Stimulated activated memory B cell treated with anti-CD40 and anti-IgM and Interleukin-4, amounts not matched to agents 10 μg/mL and 1 μg/mL and 100 μg/mL, for 72 hours (primary cell): Measurements from ENCODE around the gene SLC1A3.
"Not testable (repeated sequence)": the region's sequence is repeated elsewhere in the genome, so short reads cannot be mapped to it uniquely, and the experiment has no call there.

Source experiments
- ATAC-seq: fragments of 150-1000 bp; cut with Tn5 transposase; 2 replicates; pipeline ENCODE4 v1.10.0; 2021
- H3K27ac Mint-ChIP-seq: one replicate; pipeline ENCODE4 v1.8.0; 2022; ENCODE audit warnings: mild to moderate bottlenecking, mixed read lengths
- H3K27me3 Mint-ChIP-seq: one replicate; pipeline ENCODE4 v1.8.0; 2022; ENCODE audit warnings: mixed read lengths
- H3K36me3 Mint-ChIP-seq: one replicate; pipeline ENCODE4 v1.8.0; 2022; ENCODE audit warnings: mixed read lengths
- H3K4me1 Mint-ChIP-seq: one replicate; pipeline ENCODE4 v1.8.0; 2022; ENCODE audit warnings: mixed read lengths
- H3K4me3 Mint-ChIP-seq: one replicate; pipeline ENCODE4 v1.8.0; 2022; ENCODE audit warnings: mild to moderate bottlenecking, moderate library complexity, mixed read lengths
- H3K9me3 Mint-ChIP-seq: one replicate; pipeline ENCODE4 v1.8.0; 2022; ENCODE audit warnings: mixed read lengths

The SLC1A3 gene

DNA sequence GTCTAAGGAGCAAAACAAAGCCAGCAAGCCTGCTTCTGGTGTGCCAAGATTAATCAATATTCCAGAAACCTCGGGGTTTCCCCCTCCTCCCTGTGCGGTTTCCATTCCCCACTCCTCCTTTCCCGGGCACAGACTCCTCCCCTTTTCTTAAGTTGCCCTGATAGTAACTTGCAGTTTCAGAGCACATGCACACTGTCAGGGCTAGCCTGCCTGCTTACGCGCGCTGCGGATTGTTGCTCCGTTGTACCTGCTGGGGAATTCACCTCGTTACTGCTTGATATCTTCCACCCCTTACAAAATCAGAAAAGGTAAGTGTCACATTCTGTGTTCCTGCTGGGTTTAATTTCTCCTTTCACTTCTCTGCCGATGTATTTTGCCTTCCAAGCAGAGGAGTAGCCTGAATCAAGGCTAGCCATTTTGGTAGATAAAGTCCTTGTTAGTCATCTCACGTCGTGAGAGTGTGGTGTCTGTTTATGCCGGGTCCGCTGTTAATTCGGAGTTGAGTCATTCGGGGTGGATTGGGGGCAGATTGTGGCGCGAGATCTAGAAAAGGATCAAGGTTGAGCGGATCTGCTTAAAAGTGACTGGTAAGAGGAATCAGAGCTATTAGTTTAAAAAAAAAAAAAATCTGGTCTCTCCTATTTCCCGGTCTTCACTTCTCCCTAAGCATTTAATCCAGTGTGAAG lies at the start of gene SLC1A3:
TSS of gene SLC1A3 (plus strand) at position 179 of the 686 bp plus-strand sequence. CDS start 1,818 bp downstream, outside the sequence.
- Mint-ChIP-seq H3K4me3 (peak within 1 kb of the TSS; percentile 78), H3K27me3 (peaks cover 31% of the 10 kb centered on the region), H3K4me1 (peaks cover 14% of the 10 kb centered on the region), H3K27ac (peak within 1 kb of the TSS; percentile 12), H3K9me3 (peaks cover 4% of the 10 kb centered on the region), H3K36me3 (no peaks in the 10 kb centered on the region)
- ATAC-seq = peak; percentile 84

DNA sequence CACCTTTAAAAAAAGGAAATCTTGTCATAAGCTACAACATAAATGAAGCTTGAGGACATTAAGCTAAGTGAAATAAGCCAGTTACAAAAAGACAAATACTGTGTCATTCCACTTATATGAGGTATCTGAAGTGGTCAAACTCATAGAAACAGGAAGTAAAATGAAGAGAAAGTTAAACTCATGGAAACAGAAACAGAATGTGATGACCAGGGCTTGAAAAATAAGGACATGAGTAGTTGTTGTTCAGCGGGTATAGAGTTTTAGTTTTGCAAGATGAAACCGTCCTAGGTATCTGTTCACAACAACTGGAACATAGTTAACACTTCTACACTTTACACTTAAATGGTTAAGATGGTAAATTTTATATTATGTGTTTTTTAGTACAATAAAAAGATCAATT lies 47.8 kb upstream of the SLC1A3 start:
- Mint-ChIP-seq H3K9me3 (peaks cover 3% of the 10 kb centered on the region), H3K27ac (no peak overlapping the region), H3K4me3 (no peak overlapping the region), H3K4me1 (no peaks in the 10 kb centered on the region), H3K27me3 (no peaks in the 10 kb centered on the region), H3K36me3 (no peaks in the 10 kb centered on the region)
- ATAC-seq = no peak

DNA sequence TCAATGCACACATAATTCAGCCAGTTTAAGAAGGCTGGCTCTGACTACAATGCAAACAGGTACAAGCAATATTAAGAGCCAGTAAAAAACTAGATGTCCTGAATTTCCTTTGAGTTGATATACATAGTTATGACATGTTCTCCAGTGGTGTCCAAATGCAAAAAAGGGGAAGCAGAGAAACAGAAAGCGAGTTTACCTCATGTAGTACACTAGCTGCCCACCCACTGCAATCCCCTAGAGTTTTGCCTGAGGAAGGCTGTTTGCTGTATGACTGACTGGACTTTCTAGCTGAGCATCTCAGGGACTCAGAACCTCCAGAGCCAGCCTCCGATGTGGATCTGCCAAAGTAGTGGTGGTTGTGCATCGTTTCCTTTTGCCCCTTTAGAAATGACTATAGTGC lies 44.8 kb upstream of the SLC1A3 start:
- no peak for ATAC-seq
- Mint-ChIP-seq H3K27ac (no peak overlapping the region), H3K4me1 (no peaks in the 10 kb centered on the region), H3K9me3 (no peaks in the 10 kb centered on the region), H3K36me3 (no peaks in the 10 kb centered on the region), H3K27me3 (no peaks in the 10 kb centered on the region), H3K4me3 (no peak overlapping the region)

DNA sequence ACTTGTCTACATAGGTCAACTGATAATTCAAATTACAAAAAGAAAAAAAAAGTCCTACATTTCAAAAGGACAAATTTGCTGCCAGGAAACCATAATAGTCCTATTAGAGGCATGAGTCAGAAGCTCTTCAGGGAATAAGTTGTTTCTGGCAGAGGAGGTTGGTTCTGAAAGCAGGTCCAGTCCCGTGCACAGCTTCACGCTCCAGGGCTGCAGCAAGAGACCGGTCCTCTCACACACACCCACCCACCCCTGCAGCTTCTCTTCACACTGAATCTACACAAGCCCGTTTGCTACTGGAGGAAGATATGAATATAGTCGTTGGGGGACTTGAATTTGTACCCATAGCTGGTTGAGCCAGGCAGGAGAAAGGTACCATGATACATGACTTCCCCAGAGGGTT lies 36.9 kb upstream of the SLC1A3 start:
- H3K27ac Mint-ChIP-seq = no peak overlapping the region
- H3K36me3 Mint-ChIP-seq = no peaks in the 10 kb centered on the region
- no peak overlapping the region for H3K4me3 Mint-ChIP-seq
- H3K4me1 Mint-ChIP-seq = no peaks in the 10 kb centered on the region
- no peak for ATAC-seq
- no peaks in the 10 kb centered on the region for H3K27me3 Mint-ChIP-seq
- no peaks in the 10 kb centered on the region for H3K9me3 Mint-ChIP-seq

- Mint-ChIP-seq H3K9me3 (no peaks in the 10 kb centered on the region), H3K27me3 (no peaks in the 10 kb centered on the region), H3K27ac (no peak overlapping the region), H3K4me1 (no peaks in the 10 kb centered on the region), H3K4me3 (no peak overlapping the region), H3K36me3 (no peaks in the 10 kb centered on the region)
- ATAC-seq = no peak
Measured at GRCh38 chr5:36570301-36571095, 35.9 kb upstream of the SLC1A3 start.

- no peaks in the 10 kb centered on the region for H3K36me3 Mint-ChIP-seq
- ATAC-seq = no peak
- no peak overlapping the region for H3K4me3 Mint-ChIP-seq
Measured at GRCh38 chr5:36571401-36572042, 34.9 kb upstream of the SLC1A3 start.

DNA sequence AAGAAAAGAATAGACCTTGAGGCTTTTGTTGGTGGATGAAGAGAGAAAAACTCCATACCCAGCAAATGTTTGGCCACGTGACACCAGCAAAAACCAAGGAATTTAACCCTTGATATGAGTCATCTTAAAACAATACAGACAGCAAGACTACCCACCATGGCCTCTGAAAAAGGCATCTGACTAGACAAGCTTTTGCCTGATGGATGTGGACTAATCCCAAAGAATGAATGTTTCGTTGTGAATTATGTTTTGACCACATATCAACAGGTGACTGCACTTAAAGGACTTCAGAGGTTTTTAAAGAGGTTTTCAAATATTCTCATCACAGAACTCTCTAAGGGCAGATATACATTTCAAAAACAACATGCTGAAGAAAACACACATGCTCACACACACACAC lies 33.0 kb upstream of the SLC1A3 start:
- Mint-ChIP-seq H3K27ac (no peak overlapping the region), H3K4me1 (no peaks in the 10 kb centered on the region), H3K9me3 (no peaks in the 10 kb centered on the region), H3K36me3 (no peaks in the 10 kb centered on the region), H3K4me3 (no peak overlapping the region), H3K27me3 (no peaks in the 10 kb centered on the region)
- no peak for ATAC-seq

More at GRCh38 chr5:36571401-36572042, 34.9 kb upstream of the SLC1A3 start:
- Mint-ChIP-seq H3K9me3 (no peaks in the 10 kb centered on the region), H3K27me3 (no peaks in the 10 kb centered on the region), H3K27ac (no peak overlapping the region), H3K4me1 (no peaks in the 10 kb centered on the region)

- no peak for ATAC-seq
- Mint-ChIP-seq H3K27ac (no peak overlapping the region), H3K36me3 (no peaks in the 10 kb centered on the region), H3K4me3 (no peak overlapping the region), H3K27me3 (no peaks in the 10 kb centered on the region), H3K9me3 (peaks cover 2% of the 10 kb centered on the region), H3K4me1 (no peaks in the 10 kb centered on the region)
Measured at GRCh38 chr5:36575361-36575781, 31.0 kb upstream of the SLC1A3 start.

DNA sequence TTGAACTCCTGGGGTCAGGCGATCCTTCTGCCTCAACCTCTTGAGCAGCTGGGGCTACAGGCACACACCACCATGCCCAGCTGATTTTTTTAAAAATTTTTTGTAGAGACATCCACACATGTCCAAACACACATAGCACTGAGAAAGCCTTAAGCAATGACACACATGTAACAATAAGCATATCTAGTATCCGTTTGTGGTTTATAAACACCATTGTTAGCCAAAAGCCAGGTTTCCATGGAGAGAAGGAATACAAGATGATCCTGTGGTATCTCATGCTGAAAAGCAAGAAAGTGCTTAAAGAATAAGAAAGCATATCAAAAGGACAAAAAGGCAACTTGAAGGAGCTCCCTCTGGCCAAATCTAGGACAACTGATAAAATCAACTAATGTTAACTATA lies 29.7 kb upstream of the SLC1A3 start:
- Mint-ChIP-seq H3K4me3 (no peak overlapping the region), H3K36me3 (no peaks in the 10 kb centered on the region), H3K9me3 (peaks cover 2% of the 10 kb centered on the region), H3K4me1 (no peaks in the 10 kb centered on the region), H3K27ac (no peak overlapping the region), H3K27me3 (no peaks in the 10 kb centered on the region)
- no peak for ATAC-seq

DNA sequence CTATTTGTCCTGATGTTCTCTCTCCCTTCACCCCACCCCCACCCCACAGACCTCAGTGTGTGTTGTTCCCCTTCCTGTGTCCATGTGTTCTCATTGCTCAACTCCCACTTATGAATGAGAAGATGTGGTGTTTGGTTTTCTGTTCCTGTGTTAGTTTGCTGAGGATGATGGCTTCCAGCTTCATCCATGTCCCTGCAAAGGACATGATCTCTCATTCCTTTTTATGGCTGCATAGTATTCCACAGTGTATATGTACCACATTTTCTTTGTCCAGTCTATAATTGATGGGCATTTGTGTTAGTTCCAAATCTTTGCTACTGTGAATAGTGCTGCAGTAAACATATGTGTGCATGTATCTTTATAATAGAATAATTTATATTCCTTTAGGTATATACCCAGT lies 26.5 kb upstream of the SLC1A3 start:
- not testable (repeated sequence) for H3K4me1 Mint-ChIP-seq, H3K36me3 Mint-ChIP-seq, ATAC-seq, H3K9me3 Mint-ChIP-seq, H3K4me3 Mint-ChIP-seq, H3K27ac Mint-ChIP-seq
- peaks cover 13% of the 10 kb centered on the region for H3K27me3 Mint-ChIP-seq

GRCh38 chr5:36581070-36581469 lies 25.3 kb upstream of the SLC1A3 start:
- peaks cover 16% of the 10 kb centered on the region for H3K27me3 Mint-ChIP-seq
- H3K27ac Mint-ChIP-seq = no peak overlapping the region
- H3K4me1 Mint-ChIP-seq = no peaks in the 10 kb centered on the region
- H3K9me3 Mint-ChIP-seq = peaks cover 2% of the 10 kb centered on the region
- no peak for ATAC-seq
- no peaks in the 10 kb centered on the region for H3K36me3 Mint-ChIP-seq
- no peak overlapping the region for H3K4me3 Mint-ChIP-seq

DNA sequence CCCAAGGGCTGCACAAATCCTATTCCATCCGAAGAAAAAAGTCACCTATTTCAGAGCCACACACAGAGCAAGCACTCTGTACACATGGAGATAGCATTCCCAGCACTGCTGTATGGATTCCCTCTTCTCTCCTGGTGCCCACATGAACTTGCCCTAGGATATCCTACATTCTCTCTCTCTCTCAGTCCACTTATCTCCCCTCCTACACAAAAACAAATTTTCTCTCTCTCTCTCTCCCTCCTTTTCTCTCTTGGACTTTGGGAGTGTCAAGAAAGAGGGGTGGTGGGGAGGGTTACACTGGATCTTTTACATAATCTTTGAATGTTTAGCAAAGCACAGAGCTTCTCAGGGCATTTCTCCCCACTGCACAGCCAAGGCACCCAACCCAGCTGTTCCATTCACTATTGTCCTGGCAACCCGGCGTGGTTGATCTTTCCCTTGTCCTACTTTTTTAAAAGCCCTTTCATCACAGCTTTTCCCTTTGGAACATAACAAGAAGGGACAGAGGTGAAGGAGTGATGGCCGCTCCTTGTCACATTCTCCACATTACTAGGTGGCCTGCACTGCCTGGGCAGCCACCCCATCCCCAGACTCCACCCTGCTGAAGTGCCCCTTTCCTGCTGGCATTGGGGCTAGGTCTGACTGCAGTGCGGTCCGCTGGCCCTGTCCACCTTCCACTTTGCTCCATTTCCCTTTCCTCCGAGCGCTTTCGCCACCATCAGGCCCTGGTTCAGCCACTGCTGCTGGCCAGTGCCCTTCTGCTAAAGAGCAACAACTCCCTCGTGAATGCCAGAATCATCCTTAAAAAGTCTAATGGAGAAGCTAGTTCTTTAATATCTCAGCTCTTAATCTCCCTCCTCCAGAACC lies 22.2 kb upstream of the SLC1A3 start:
- peak; percentile 43 for ATAC-seq
- Mint-ChIP-seq H3K36me3 (no peaks in the 10 kb centered on the region), H3K27ac (no peak overlapping the region), H3K4me3 (no peak overlapping the region), H3K27me3 (peaks cover 16% of the 10 kb centered on the region), H3K9me3 (peaks cover 2% of the 10 kb centered on the region), H3K4me1 (no peaks in the 10 kb centered on the region)

DNA sequence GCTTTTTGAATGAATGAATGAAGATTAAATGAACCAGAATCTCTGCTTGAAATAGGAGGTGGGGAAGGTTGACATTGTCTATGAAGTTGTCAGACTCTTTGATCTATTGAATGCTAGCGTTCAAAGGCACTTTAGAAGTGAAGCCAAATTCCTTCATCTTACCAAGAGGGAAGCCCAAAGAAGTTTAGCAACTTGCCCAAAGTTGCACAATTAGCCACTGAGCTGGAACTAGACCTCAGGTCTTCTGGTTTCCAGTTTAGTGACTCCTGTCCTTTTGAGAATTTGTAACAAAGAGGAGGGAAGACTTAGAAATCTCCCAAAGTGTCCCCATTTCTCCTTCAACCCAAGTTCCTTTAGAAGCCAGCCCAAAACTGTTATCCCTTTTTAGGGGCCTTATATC lies 20.7 kb upstream of the SLC1A3 start:
- Mint-ChIP-seq H3K27me3 (peaks cover 16% of the 10 kb centered on the region), H3K27ac (no peak overlapping the region), H3K4me3 (no peak overlapping the region), H3K4me1 (no peaks in the 10 kb centered on the region), H3K9me3 (no peaks in the 10 kb centered on the region), H3K36me3 (no peaks in the 10 kb centered on the region)
- ATAC-seq = no peak

- no peak overlapping the region for H3K27ac Mint-ChIP-seq
- H3K4me3 Mint-ChIP-seq = no peak overlapping the region
- no peak for ATAC-seq
- H3K9me3 Mint-ChIP-seq = no peaks in the 10 kb centered on the region
- H3K27me3 Mint-ChIP-seq = peaks cover 16% of the 10 kb centered on the region
- H3K36me3 Mint-ChIP-seq = no peaks in the 10 kb centered on the region
- no peaks in the 10 kb centered on the region for H3K4me1 Mint-ChIP-seq
Measured at GRCh38 chr5:36587354-36587753, 19.1 kb upstream of the SLC1A3 start.

DNA sequence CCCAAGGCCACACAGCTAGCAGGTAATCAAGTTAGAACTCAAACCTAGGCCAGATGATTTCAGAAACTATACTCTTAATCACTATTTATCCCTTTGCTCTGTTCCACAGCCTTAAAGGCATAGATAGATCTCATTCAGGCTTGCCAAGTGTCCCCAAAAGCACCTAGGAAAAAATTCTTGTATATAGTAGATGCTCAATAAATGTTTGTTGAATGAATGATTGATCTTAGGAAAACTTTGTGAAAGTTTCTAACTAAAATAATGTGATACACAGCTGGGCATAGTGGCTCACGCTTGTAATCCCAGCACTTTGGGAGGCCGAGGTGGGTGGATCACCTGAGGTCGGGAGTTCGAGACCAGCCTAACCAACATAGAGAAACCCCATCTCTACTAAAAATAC lies 16.7 kb upstream of the SLC1A3 start:
- ATAC-seq, H3K27me3 Mint-ChIP-seq, H3K27ac Mint-ChIP-seq, H3K4me3 Mint-ChIP-seq, H3K9me3 Mint-ChIP-seq, H3K36me3 Mint-ChIP-seq: not testable (repeated sequence)
- H3K4me1 Mint-ChIP-seq = peaks cover 13% of the 10 kb centered on the region
